Aorta (tissue), 5 donors: Measurements from ENCODE around the gene FGD3. TPM values are rescaled to one million over a fixed set of nuclear protein-coding genes. Genes with fewer than 3 reads are reported as not detected.
A peak's percentile ranks its signal among the peaks of the same experiment; 100 is the strongest.

Experiments used
- ATAC-seq: fragments of 200-7000 bp; cut with Tn5 transposase; one replicate; pipeline ENCODE4 v1.9.1; 2022; ENCODE audit warnings: moderate library complexity; ENCODE audit not compliant: low FRiP score
- DNase-seq, 2 donors: peaks; one replicate each; pipeline ENCODE4 v3.0.0-alpha.2; 2020
- H3K27ac ChIP-seq, 2 donors: one replicate each; pipeline ENCODE4 v1.5.1; 2013; ENCODE audit warnings: low read length in 2 of 2, mild to moderate bottlenecking in 2 of 2, moderate library complexity in 2 of 2, control low read depth in 1 of 2, inconsistent platforms in 1 of 2, low read depth in 1 of 2
- H3K27me3 ChIP-seq, 2 donors: one replicate each; pipeline ENCODE4 v1.6.1; 2013; ENCODE audit warnings: control low read depth in 1 of 2, low read length in 1 of 2, mild to moderate bottlenecking in 1 of 2, moderate library complexity in 1 of 2; ENCODE audit not compliant: insufficient read depth in 2 of 2, control insufficient read depth in 1 of 2
- H3K36me3 ChIP-seq, 2 donors: one replicate each; pipeline ENCODE4 v1.6.1; 2013; ENCODE audit warnings: control low read depth in 1 of 2, low read length in 1 of 2, mild to moderate bottlenecking in 1 of 2; ENCODE audit not compliant: insufficient read depth in 2 of 2, control insufficient read depth in 1 of 2
- H3K4me1 ChIP-seq, 2 donors: one replicate each; pipeline ENCODE4 v1.6.1; 2013; ENCODE audit warnings: low read length in 2 of 2, control low read depth in 1 of 2, mild to moderate bottlenecking in 1 of 2, moderate library complexity in 1 of 2; ENCODE audit not compliant: insufficient read depth in 2 of 2, control insufficient read depth in 1 of 2
- H3K4me3 ChIP-seq, 2 donors: one replicate each; pipeline ENCODE4 v1.5.1; 2013; ENCODE audit warnings: low read length in 2 of 2, control low read depth in 1 of 2, mild to moderate bottlenecking in 1 of 2
- H3K9me3 ChIP-seq: one replicate; pipeline ENCODE4 v1.6.1; 2013; ENCODE audit warnings: mild to moderate bottlenecking, low read length; ENCODE audit not compliant: control insufficient read depth
- WGBS, 2 donors: extraction: QIAGEN DNeasy Blood & Tissue Kit; methylation state at CpG; one replicate each; pipeline ENCODE4 v1.1.7; 2013; 5-methylcytosine and 5-hydroxymethylcytosine counted together
- intact Hi-C, 2 donors: fragments of 100-400 bp; cut with DNase I; formaldehyde crosslinking; loops; one replicate each; pipeline versions ENCODE4 v1.14.2 to v1.15.0; 2022
- polyA plus RNA-seq, 2 donors: library from polyadenylated mRNA; stranded (reverse); fragments of 200-250 nt; gene quantifications; one replicate each; pipeline ENCODE4 v1.2.3, GENCODE V29; 2013
- total RNA-seq, 2 donors: library from RNA; stranded (reverse); fragmentation: NEBNext Ultra II Directional; extraction: Animal tissue kit (Norgen Biotek cat#: 25700); gene quantifications; one replicate each; pipeline ENCODE4 v1.2.1, GENCODE V29; 2021
- donor health status: healthy with polysubstance abuse.
- donor health status: Bipolar disorder and iron deficiency.
- donor health status: DM: no; HTN: no; CAD: no.
- donor health status: DM: no; HTN: no; CAD: no.
- donor health status: DM: yes; HTN: yes; CAD: no.

FGD3 gene
- total and polyA plus RNA-seq, 4 donors = 0.69 to 13.4 (median 5.8) TPM

- H3K27ac ChIP-seq = no peak overlapping the region
- H3K4me3 ChIP-seq = no peak overlapping the region
- no peaks in the 10 kb centered on the region for H3K36me3 ChIP-seq
- no peaks in the 10 kb centered on the region for H3K9me3 ChIP-seq
- H3K27me3 ChIP-seq = no peaks in the 10 kb centered on the region
- DNase-seq = no peak
- no peak for ATAC-seq
- intact Hi-C loops = no loop called here
- H3K4me1 ChIP-seq = no peaks in the 10 kb centered on the region
- WGBS, 2 donors = 94 to 96% methylated on average over 6 of the region's 6 CpGs
These were observed 93.9 kb downstream of the FGD3 start for GRCh38 chr9:93041108-93041802.

GRCh38 chr9:93043122-93043521, 95.8 kb downstream of the FGD3 start:
- H3K36me3 ChIP-seq = no peaks in the 10 kb centered on the region
- 91 to 94% methylated on average over 6 of the region's 6 CpGs for WGBS, 2 donors
- no peaks in the 10 kb centered on the region for H3K4me1 ChIP-seq
- intact Hi-C loops = no loop called here
- no peak overlapping the region for H3K27ac ChIP-seq
- no peak overlapping the region for H3K4me3 ChIP-seq
- no peaks in the 10 kb centered on the region for H3K27me3 ChIP-seq
- no peaks in the 10 kb centered on the region for H3K9me3 ChIP-seq
- ATAC-seq = peak; percentile 17
- DNase-seq = no peak

- Histone ChIP-seq H3K36me3 (no peaks in the 10 kb centered on the region), H3K27ac (no peak overlapping the region), H3K4me1 (no peaks in the 10 kb centered on the region), H3K9me3 (no peaks in the 10 kb centered on the region), H3K4me3 (no peak overlapping the region), H3K27me3 (no peaks in the 10 kb centered on the region)
- WGBS, 2 donors = 90 to 94% methylated on average over 1 to 2 of the region's 2 CpGs
- no peak for DNase-seq
- intact Hi-C loops = no loop called here
- ATAC-seq = no peak
These were observed 98.2 kb downstream of the FGD3 start for GRCh38 chr9:93045521-93045920.

- DNase-seq (no peak), ATAC-seq (no peak)
- Histone ChIP-seq H3K27me3 (no peaks in the 10 kb centered on the region), H3K4me1 (peaks cover 0 to 5% of the 10 kb centered on the region in 2 donors), H3K27ac (no peak overlapping the region), H3K9me3 (no peaks in the 10 kb centered on the region), H3K4me3 (no peak overlapping the region), H3K36me3 (no peaks in the 10 kb centered on the region)
- 60 to 67% methylated on average over 8 of the region's 8 CpGs for WGBS, 2 donors
- intact Hi-C loops = no loop called here
These were observed 101.5 kb downstream of the FGD3 start for GRCh38 chr9:93048566-93049448.

- H3K36me3 ChIP-seq = no peaks in the 10 kb centered on the region
- intact Hi-C loops = no loop called here
- H3K4me1 ChIP-seq = peaks cover 0 to 5% of the 10 kb centered on the region in 2 donors
- H3K27me3 ChIP-seq = no peaks in the 10 kb centered on the region
- no peaks in the 10 kb centered on the region for H3K9me3 ChIP-seq
- no peak for DNase-seq
- no peak overlapping the region for H3K27ac ChIP-seq
- peak; percentile 24 for ATAC-seq
- 56 to 66% methylated on average over 4 of the region's 4 CpGs for WGBS, 2 donors
- H3K4me3 ChIP-seq = no peak overlapping the region
These were observed 102.2 kb downstream of the FGD3 start for GRCh38 chr9:93049491-93049890.

GRCh38 chr9:93050231-93050630, 102.9 kb downstream of the FGD3 start:
- Histone ChIP-seq H3K4me3 (no peak overlapping the region), H3K27me3 (no peaks in the 10 kb centered on the region), H3K9me3 (no peaks in the 10 kb centered on the region), H3K36me3 (no peaks in the 10 kb centered on the region), H3K4me1 (peaks cover 0 to 5% of the 10 kb centered on the region in 2 donors), H3K27ac (no peak overlapping the region)
- ATAC-seq (no peak), DNase-seq (no peak)
- intact Hi-C loops = loop anchor here (2.0 to 10.0 kb wide), 4 partner anchors 43 to 175 kb away; partner anchors contain the start of genes CARD19 (in 2 of the 2) and ZNF484 (in 1 of the 2)
- 87 to 95% methylated on average over 4 of the region's 4 CpGs for WGBS, 2 donors

- 2 to 4% methylated on average over 6 of the region's 6 CpGs for WGBS, 2 donors
- Histone ChIP-seq H3K27me3 (no peaks in the 10 kb centered on the region), H3K4me3 (no peak overlapping the region), H3K9me3 (no peaks in the 10 kb centered on the region), H3K27ac (peak overlapping the region; percentile 65 to 99), H3K36me3 (no peaks in the 10 kb centered on the region), H3K4me1 (peaks cover 0 to 5% of the 10 kb centered on the region in 2 donors)
- DNase-seq (peak in 1 of 2 donors; percentile 78), ATAC-seq (peak; percentile 84)
- intact Hi-C loops = loop anchor here (2.0 to 10.0 kb wide), 4 partner anchors 44 to 177 kb away; partner anchors contain the start of genes CARD19 (in 2 of the 2) and ZNF484 (in 1 of the 2)
These were observed 104.4 kb downstream of the FGD3 start for GRCh38 chr9:93051680-93052089.

GRCh38 chr9:93052791-93053540, 105.6 kb downstream of the FGD3 start:
- ATAC-seq (no peak), DNase-seq (no peak)
- Histone ChIP-seq H3K36me3 (no peaks in the 10 kb centered on the region), H3K9me3 (no peaks in the 10 kb centered on the region), H3K27me3 (no peaks in the 10 kb centered on the region), H3K4me1 (peaks cover 0 to 5% of the 10 kb centered on the region in 2 donors), H3K4me3 (no peak overlapping the region), H3K27ac (peak overlapping the region; percentile 68 to 99)
- 90 to 92% methylated on average over 15 of the region's 15 CpGs for WGBS, 2 donors
- intact Hi-C loops = loop anchor here (5.0 to 10.0 kb wide), 3 partner anchors 44 to 178 kb away; partner anchors contain the start of genes CARD19 (in 1 of the 2) and ZNF484 (in 1 of the 2)
